H1 (cell line): ENCODE data around the gene IARS2. TPM values are rescaled to one million over a fixed set of nuclear protein-coding genes. Genes with fewer than 3 reads are reported as not detected.

Experiments used
- CTCF ChIA-PET: fragments of 300-600 bp; sonication (Branson Sonifier 250); formaldehyde crosslinking; loops from one replicate; lab custom pipeline; 2021; ENCODE audit not compliant: partially characterized antibody; lab: Charles Lee
- POLR2A ChIA-PET: fragments of 300-600 bp; sonication (Branson Sonifier 250); formaldehyde crosslinking; loops from one replicate; lab custom pipeline; 2021; ENCODE audit warnings: inconsistent platforms; ENCODE audit not compliant: partially characterized antibody; lab: Charles Lee
- DNase-seq, 2 experiments: peaks; one replicate each; pipeline versions ENCODE4 v3.0.0 to v3.0.0-alpha.2; 2010 to 2022; ENCODE audit warnings: low spot score in 2 of 2, low read depth in 1 of 2, mixed read lengths in 1 of 2
- FAIRE-seq: peaks from 2 replicates; lab custom pipeline; 2011; peaks lifted over from hg19 to GRCh38; lab: Jason Lieb, UNC
- H2AFZ ChIP-seq: 2 replicates; pipeline ENCODE4 v1.8.1; 2012; ENCODE audit warnings: low read length, inconsistent platforms
- H2AK5ac ChIP-seq: 2 replicates; pipeline ENCODE4 v1.6.1; 2013; ENCODE audit warnings: low read depth, low read length
- H2BK120ac ChIP-seq: replicated peaks from 2 replicates; pipeline ENCODE3; 2013; ENCODE audit warnings: low read depth, low read length, inconsistent platforms
- H2BK12ac ChIP-seq: 2 replicates; pipeline ENCODE4 v1.6.1; 2013; ENCODE audit warnings: low read depth, low read length
- H2BK15ac ChIP-seq: 2 replicates; pipeline ENCODE4 v1.6.1; 2013; ENCODE audit warnings: low read length
- H2BK20ac ChIP-seq: 2 replicates; pipeline ENCODE4 v1.6.1; 2013; ENCODE audit warnings: low read length
- H2BK5ac ChIP-seq: 2 replicates; pipeline ENCODE4 v1.6.1; 2013; ENCODE audit warnings: low read depth, low read length
- H3K14ac ChIP-seq: 2 replicates; pipeline ENCODE4 v1.6.1; 2013; ENCODE audit warnings: inconsistent platforms; ENCODE audit not compliant: insufficient read length
- H3K18ac ChIP-seq: 2 replicates; pipeline ENCODE4 v1.6.1; 2013; ENCODE audit warnings: low read length; ENCODE audit errors: extremely low read depth
- H3K23ac ChIP-seq: 2 replicates; pipeline ENCODE4 v1.6.1; 2013; ENCODE audit warnings: inconsistent platforms; ENCODE audit not compliant: insufficient read length
- H3K23me2 ChIP-seq: 2 replicates; pipeline ENCODE4 v1.6.1; 2013; ENCODE audit warnings: low read depth, low read length
- H3K27ac ChIP-seq: 2 replicates; pipeline ENCODE4 v1.6.1; 2011; ENCODE audit warnings: low read depth, low read length, inconsistent platforms
- H3K27me3 ChIP-seq, 4 experiments: replicated peaks in 1 of 4; 1 replicate in 1 of 4; 2 replicates in 3 of 4; pipeline versions ENCODE4 v1.6.1 to v1.8.1; 2011 to 2013; ENCODE audit warnings: low read length in 3 of 4, mild to moderate bottlenecking in 3 of 4, inconsistent platforms in 2 of 4, mixed read lengths in 2 of 4, moderate library complexity in 1 of 4; ENCODE audit not compliant: control insufficient read depth in 3 of 4, insufficient read depth in 3 of 4; ENCODE audit errors: extremely low read depth in 1 of 4
- H3K36me3 ChIP-seq, 4 experiments: 2 replicates each; pipeline versions ENCODE4 v1.6.1 to v1.8.1; 2011 to 2013; ENCODE audit warnings: mild to moderate bottlenecking in 4 of 4, low read length in 3 of 4, moderate library complexity in 2 of 4, control low read depth in 1 of 4, inconsistent platforms in 1 of 4; ENCODE audit not compliant: insufficient read depth in 4 of 4, control insufficient read depth in 2 of 4
- H3K4ac ChIP-seq: replicated peaks from 2 replicates; pipeline ENCODE3; 2013; ENCODE audit warnings: low read length, low read depth, mixed read lengths, inconsistent platforms; ENCODE audit not compliant: insufficient read length
- H3K4me1 ChIP-seq, 4 experiments: replicated peaks in 1 of 4; 1 replicate in 1 of 4; 2 replicates in 3 of 4; pipeline versions ENCODE4 v1.6.1 to v1.8.1; 2011 to 2013; ENCODE audit warnings: low read length in 3 of 4, inconsistent platforms in 2 of 4, mixed read lengths in 1 of 4; ENCODE audit not compliant: insufficient read depth in 4 of 4, control insufficient read depth in 3 of 4
- H3K4me2 ChIP-seq, 2 experiments: 2 replicates each; pipeline versions ENCODE4 v1.6.1 to v1.8.1; 2011 to 2013; ENCODE audit warnings: low read depth in 2 of 2, low read length in 2 of 2, control low read depth in 1 of 2, inconsistent platforms in 1 of 2, mild to moderate bottlenecking in 1 of 2; ENCODE audit not compliant: insufficient read depth in 1 of 2
- H3K4me3 ChIP-seq, 4 experiments: fragments of 200-600, 300-600 bp in 1 of 4; sonication (generic), shearing (Covaris generic), sonication (Bioruptor Twin) in 1 of 4; 2 replicates each; pipeline versions ENCODE4 v1.5.1 to v1.8.1; 2011 to 2016; ENCODE audit warnings: low read length in 4 of 4, low read depth in 3 of 4, control low read depth in 2 of 4, inconsistent platforms in 2 of 4, mild to moderate bottlenecking in 2 of 4, mixed read lengths in 1 of 4, moderate library complexity in 1 of 4; ENCODE audit not compliant: insufficient read depth in 2 of 4; ENCODE audit errors: extremely low read depth in 1 of 4
- H3K56ac ChIP-seq: replicated peaks from 2 replicates; pipeline ENCODE3; 2013; ENCODE audit warnings: low read depth, mild to moderate bottlenecking, mixed read lengths, low read length, inconsistent platforms; ENCODE audit not compliant: insufficient read length
- H3K79me1 ChIP-seq: 2 replicates; pipeline ENCODE4 v1.6.1; 2013; ENCODE audit warnings: low read depth, low read length, control low read depth
- H3K79me2 ChIP-seq, 2 experiments: 2 replicates each; pipeline versions ENCODE4 v1.6.1 to v1.8.1; 2012 to 2013; ENCODE audit warnings: low read length in 2 of 2, mild to moderate bottlenecking in 2 of 2, inconsistent platforms in 1 of 2; ENCODE audit not compliant: insufficient read depth in 2 of 2, control insufficient read depth in 1 of 2
- H3K9ac ChIP-seq, 4 experiments: replicated peaks in 1 of 4; 1 replicate in 1 of 4; 2 replicates in 3 of 4; pipeline versions ENCODE4 v1.6.1 to v1.8.1; 2011 to 2013; ENCODE audit warnings: low read depth in 3 of 4, low read length in 3 of 4, control low read depth in 2 of 4, mild to moderate bottlenecking in 2 of 4, moderate library complexity in 2 of 4, inconsistent platforms in 1 of 4; ENCODE audit errors: extremely low read depth in 1 of 4
- H3K9me3 ChIP-seq, 2 experiments: 2 replicates each; pipeline versions ENCODE4 v1.6.1 to v1.8.1; 2012 to 2013; ENCODE audit warnings: mild to moderate bottlenecking in 2 of 2, moderate library complexity in 2 of 2, control low read depth in 1 of 2, inconsistent platforms in 1 of 2, low read depth in 1 of 2, low read length in 1 of 2, mixed read lengths in 1 of 2; ENCODE audit not compliant: insufficient read depth in 2 of 2
- H4K20me1 ChIP-seq, 2 experiments: replicated peaks in 1 of 2; 2 replicates each; pipeline versions ENCODE3 to v1.8.1; 2011 to 2013; ENCODE audit warnings: inconsistent platforms in 2 of 2, low read length in 2 of 2, mild to moderate bottlenecking in 1 of 2; ENCODE audit not compliant: insufficient read depth in 2 of 2, control insufficient read depth in 1 of 2
- H4K5ac ChIP-seq: 2 replicates; pipeline ENCODE4 v1.6.1; 2013; ENCODE audit warnings: low read length, low read depth, mixed read lengths, inconsistent platforms; ENCODE audit not compliant: insufficient read length
- H4K8ac ChIP-seq: 2 replicates; pipeline ENCODE4 v1.8.0; 2013; ENCODE audit warnings: mild to moderate bottlenecking, moderate library complexity, low read length, inconsistent platforms; ENCODE audit not compliant: insufficient read depth; ENCODE audit errors: extremely low read depth
- H4K91ac ChIP-seq: replicated peaks from 2 replicates; pipeline ENCODE3; 2013; ENCODE audit warnings: low read length, mixed read lengths, inconsistent platforms; ENCODE audit not compliant: insufficient read length
- TAF1 ChIP-seq: IDR thresholded peaks from 2 replicates; pipeline ENCODE4 v1.6.1; 2011; ENCODE audit warnings: mild to moderate bottlenecking, low read depth, low read length
- ZNF274 ChIP-seq: IDR thresholded peaks from 2 replicates; pipeline ENCODE4 v1.7.0; 2012; ENCODE audit warnings: low read length, borderline replicate concordance; ENCODE audit errors: extremely low read depth
- WGBS, 2 experiments: shearing (Covaris generic) in 1 of 2; methylation state at CpG; one replicate each; pipeline versions ENCODE4 v1.1.6 to v1.1.7; 2013 to 2015; ENCODE audit warnings: low lambda C conversion rate in 2 of 2, mixed read lengths in 2 of 2, inconsistent platforms in 1 of 2, low coverage in 1 of 2, missing lambda C conversion rate in 1 of 2; ENCODE audit not compliant: insufficient replicate concordance in 2 of 2, insufficient coverage in 1 of 2, insufficient read length in 1 of 2; ENCODE audit errors: extremely low coverage in 1 of 2, missing lambda C conversion rate in 1 of 2; 5-methylcytosine and 5-hydroxymethylcytosine counted together
- polyA plus RNA-seq, 7 experiments: library from polyadenylated mRNA; depleted of rRNA in 3 of 7; stranded (reverse) in 5 of 7; unstranded in 2 of 7; fragments of >200 nt in 5 of 7; fragments of 200-250 nt in 2 of 7; gene quantifications; 1 replicate in 5 of 7; 2 replicates in 1 of 7; 4 replicates in 1 of 7; pipeline versions ENCODE4 v1.2.1 to v1.2.3, GENCODE V29; 2011 to 2013; ENCODE audit warnings: missing spikeins in 2 of 7, mixed read lengths in 2 of 7
- total RNA-seq: library from RNA; stranded (reverse); fragmentation: NEBNext Ultra II Directional; extraction: Animal tissue kit (Norgen Biotek cat#: 25700); gene quantifications from 2 replicates; pipeline ENCODE4 v1.2.1, GENCODE V29; 2021

Gene IARS2
- total and polyA plus RNA-seq, 2 of the 8 experiments (the other 6 are each of a cell fraction or from before 2014, with no cell fraction given), result 15.0 to 69.8 TPM

- no peak overlapping the region for H2AFZ ChIP-seq
- no peak overlapping the region for H3K4me2 ChIP-seq
- no peak overlapping the region for H3K4ac ChIP-seq
- H3K9ac ChIP-seq, result no peak overlapping the region
- H3K36me3 ChIP-seq, result peaks cover 0 to 21% (median 6%) of the 10 kb centered on the region in 4 experiments; a peak in 3 of 8 replicates
- no peak overlapping the region for H4K8ac ChIP-seq
- no peak overlapping the region for H3K14ac ChIP-seq
- CTCF ChIA-PET, result interaction anchor here (1.1 to 4.6 kb wide), 3 partner anchors 12 to 95 kb away, joined by 3 to 38 read pairs (median 15); no protein-coding TSS in a partner anchor
- H3K9me3 ChIP-seq, result no peaks in the 10 kb centered on the region
- FAIRE-seq (no peak), DNase-seq (no peak)
- H2AK5ac ChIP-seq, result no peak overlapping the region
- no peak overlapping the region for H4K5ac ChIP-seq
- no peak overlapping the region for H3K56ac ChIP-seq
- H4K20me1 ChIP-seq, result peaks cover 0 to 1% of the 10 kb centered on the region in 2 experiments
- 76 to 100% methylated on average over 1 to 3 of the region's 3 CpGs for WGBS, 2 experiments
- no peaks in the 10 kb centered on the region for H3K79me2 ChIP-seq
- H2BK120ac ChIP-seq, result no peak overlapping the region
- POLR2A ChIA-PET, result no interaction called here
- peaks cover 0 to 3% (median 0%) of the 10 kb centered on the region in 4 experiments; a peak in 2 of 7 replicates for H3K4me1 ChIP-seq
- no peaks in the 10 kb centered on the region; the same call in 1 of the 2 replicates for H3K79me1 ChIP-seq
- no peak overlapping the region for H3K23ac ChIP-seq
- no peak overlapping the region for H3K27ac ChIP-seq
- no peak overlapping the region for H4K91ac ChIP-seq
- no peaks in the 10 kb centered on the region for H3K23me2 ChIP-seq
- no peak overlapping the region for H2BK5ac ChIP-seq
- H3K27me3 ChIP-seq, result no peaks in the 10 kb centered on the region
- H2BK20ac ChIP-seq, result no peak overlapping the region
- H2BK15ac ChIP-seq, result no peak overlapping the region
- no peak overlapping the region for H2BK12ac ChIP-seq
- no peak overlapping the region for H3K4me3 ChIP-seq
- H3K18ac ChIP-seq, result no peak overlapping the region
- no peak for TF ChIP-seq TAF1
- TF ChIP-seq ZNF274, result no peak
These were observed 33.1 kb downstream of the IARS2 start for GRCh38 chr1:220127076-220127475.
